ENCODE data around the gene ST3GAL3. TPM values are rescaled to one million over a fixed set of nuclear protein-coding genes. Genes with fewer than 3 reads are reported as not detected.

ST3GAL3 gene
- total and polyA plus RNA-seq, 2 experiments from 2014 or later: 4.5 to 7.0 TPM

DNA sequence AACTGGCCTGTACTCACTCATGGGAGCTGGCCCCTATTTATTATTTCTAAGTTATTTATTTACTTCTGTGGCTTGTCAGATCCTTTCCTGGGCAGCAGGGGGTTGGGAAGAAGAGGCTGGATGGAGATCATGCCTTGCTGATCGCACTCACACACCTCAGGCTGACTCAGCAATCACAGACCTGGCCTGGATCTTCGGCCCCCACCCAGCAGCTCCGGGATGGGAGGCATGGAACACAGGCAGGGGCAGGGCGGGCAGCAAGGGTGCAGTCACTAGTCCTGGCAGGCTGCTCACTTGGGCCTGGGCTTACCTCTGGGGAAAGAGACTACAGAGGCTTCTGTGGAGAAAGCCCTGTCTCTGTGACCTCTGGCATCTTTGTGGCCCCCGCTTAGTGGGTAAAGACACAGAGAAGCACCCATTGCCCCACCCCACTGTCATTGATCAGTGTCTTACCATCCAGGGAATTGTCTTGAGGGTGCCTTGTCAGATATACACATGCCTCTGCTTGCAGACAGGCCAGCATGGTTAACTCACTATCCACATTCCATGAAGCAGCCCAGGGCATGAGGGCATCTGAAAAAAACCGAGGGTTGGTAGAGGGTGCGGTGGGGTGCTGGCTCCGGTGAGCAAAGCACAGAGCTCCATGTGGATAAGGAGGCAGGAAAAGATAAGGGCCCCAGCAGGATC is 230.0 kb downstream of the ST3GAL3 start:
- no peak overlapping the region for H2AFZ ChIP-seq

More for the DNA sequence above, 230.0 kb downstream of the ST3GAL3 start:
- peaks cover 28% of the 10 kb centered on the region for H3K27me3 Mint-ChIP-seq (ENCODE audit: insufficient read depth, low read depth, poor library complexity)
- no peaks in the 10 kb centered on the region for H3K36me3 ChIP-seq (ENCODE audit: insufficient read depth)
- peak overlapping the region; percentile 81; the same call in 2 of the 3 replicates for H3K4me3 Mint-ChIP-seq
- H3K4me2 ChIP-seq: peak overlapping the region; percentile 97
- H4K20me1 ChIP-seq (replicated peaks; ENCODE audit: insufficient read depth): peaks cover 16% of the 10 kb centered on the region
- peak overlapping the region; percentile 70 for H3K4me3 ChIP-seq
- no peak for TF ChIP-seq CREB1 (CRISPR knock-in tag; IDR thresholded peaks at IDR 0.05; ENCODE audit: low read depth)
- no peak for TF ChIP-seq NANOG (IDR thresholded peaks at IDR 0.05; ENCODE audit: borderline replicate concordance)
- TF ChIP-seq, protein P1, sequence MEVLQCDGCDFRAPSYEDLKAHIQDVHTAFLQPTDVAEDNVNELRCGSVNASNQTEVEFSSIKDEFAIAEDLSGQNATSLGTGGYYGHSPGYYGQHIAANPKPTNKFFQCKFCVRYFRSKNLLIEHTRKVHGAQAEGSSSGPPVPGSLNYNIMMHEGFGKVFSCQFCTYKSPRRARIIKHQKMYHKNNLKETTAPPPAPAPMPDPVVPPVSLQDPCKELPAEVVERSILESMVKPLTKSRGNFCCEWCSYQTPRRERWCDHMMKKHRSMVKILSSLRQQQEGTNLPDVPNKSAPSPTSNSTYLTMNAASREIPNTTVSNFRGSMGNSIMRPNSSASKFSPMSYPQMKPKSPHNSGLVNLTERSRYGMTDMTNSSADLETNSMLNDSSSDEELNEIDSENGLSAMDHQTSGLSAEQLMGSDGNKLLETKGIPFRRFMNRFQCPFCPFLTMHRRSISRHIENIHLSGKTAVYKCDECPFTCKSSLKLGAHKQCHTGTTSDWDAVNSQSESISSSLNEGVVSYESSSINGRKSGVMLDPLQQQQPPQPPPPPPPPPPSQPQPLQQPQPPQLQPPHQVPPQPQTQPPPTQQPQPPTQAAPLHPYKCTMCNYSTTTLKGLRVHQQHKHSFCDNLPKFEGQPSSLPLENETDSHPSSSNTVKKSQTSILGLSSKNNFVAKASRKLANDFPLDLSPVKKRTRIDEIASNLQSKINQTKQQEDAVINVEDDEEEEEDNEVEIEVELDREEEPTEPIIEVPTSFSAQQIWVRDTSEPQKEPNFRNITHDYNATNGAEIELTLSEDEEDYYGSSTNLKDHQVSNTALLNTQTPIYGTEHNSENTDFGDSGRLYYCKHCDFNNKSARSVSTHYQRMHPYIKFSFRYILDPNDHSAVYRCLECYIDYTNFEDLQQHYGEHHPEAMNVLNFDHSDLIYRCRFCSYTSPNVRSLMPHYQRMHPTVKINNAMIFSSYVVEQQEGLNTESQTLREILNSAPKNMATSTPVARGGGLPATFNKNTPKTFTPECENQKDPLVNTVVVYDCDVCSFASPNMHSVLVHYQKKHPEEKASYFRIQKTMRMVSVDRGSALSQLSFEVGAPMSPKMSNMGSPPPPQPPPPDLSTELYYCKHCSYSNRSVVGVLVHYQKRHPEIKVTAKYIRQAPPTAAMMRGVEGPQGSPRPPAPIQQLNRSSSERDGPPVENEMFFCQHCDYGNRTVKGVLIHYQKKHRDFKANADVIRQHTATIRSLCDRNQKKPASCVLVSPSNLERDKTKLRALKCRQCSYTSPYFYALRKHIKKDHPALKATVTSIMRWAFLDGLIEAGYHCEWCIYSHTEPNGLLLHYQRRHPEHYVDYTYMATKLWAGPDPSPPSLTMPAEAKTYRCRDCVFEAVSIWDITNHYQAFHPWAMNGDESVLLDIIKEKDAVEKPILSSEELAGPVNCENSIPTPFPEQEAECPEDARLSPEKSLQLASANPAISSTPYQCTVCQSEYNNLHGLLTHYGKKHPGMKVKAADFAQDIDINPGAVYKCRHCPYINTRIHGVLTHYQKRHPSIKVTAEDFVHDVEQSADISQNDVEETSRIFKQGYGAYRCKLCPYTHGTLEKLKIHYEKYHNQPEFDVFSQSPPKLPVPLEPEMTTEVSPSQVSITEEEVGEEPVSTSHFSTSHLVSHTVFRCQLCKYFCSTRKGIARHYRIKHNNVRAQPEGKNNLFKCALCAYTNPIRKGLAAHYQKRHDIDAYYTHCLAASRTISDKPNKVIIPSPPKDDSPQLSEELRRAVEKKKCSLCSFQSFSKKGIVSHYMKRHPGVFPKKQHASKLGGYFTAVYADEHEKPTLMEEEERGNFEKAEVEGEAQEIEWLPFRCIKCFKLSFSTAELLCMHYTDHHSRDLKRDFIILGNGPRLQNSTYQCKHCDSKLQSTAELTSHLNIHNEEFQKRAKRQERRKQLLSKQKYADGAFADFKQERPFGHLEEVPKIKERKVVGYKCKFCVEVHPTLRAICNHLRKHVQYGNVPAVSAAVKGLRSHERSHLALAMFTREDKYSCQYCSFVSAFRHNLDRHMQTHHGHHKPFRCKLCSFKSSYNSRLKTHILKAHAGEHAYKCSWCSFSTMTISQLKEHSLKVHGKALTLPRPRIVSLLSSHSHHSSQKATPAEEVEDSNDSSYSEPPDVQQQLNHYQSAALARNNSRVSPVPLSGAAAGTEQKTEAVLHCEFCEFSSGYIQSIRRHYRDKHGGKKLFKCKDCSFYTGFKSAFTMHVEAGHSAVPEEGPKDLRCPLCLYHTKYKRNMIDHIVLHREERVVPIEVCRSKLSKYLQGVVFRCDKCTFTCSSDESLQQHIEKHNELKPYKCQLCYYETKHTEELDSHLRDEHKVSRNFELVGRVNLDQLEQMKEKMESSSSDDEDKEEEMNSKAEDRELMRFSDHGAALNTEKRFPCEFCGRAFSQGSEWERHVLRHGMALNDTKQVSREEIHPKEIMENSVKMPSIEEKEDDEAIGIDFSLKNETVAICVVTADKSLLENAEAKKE (CRISPR knock-in tag; IDR thresholded peaks at IDR 0.05): no peak
- TF ChIP-seq POLR2AphosphoS5 (IDR thresholded peaks at IDR 0.05; ENCODE audit: low read depth): no peak
- TF ChIP-seq, protein P2, sequence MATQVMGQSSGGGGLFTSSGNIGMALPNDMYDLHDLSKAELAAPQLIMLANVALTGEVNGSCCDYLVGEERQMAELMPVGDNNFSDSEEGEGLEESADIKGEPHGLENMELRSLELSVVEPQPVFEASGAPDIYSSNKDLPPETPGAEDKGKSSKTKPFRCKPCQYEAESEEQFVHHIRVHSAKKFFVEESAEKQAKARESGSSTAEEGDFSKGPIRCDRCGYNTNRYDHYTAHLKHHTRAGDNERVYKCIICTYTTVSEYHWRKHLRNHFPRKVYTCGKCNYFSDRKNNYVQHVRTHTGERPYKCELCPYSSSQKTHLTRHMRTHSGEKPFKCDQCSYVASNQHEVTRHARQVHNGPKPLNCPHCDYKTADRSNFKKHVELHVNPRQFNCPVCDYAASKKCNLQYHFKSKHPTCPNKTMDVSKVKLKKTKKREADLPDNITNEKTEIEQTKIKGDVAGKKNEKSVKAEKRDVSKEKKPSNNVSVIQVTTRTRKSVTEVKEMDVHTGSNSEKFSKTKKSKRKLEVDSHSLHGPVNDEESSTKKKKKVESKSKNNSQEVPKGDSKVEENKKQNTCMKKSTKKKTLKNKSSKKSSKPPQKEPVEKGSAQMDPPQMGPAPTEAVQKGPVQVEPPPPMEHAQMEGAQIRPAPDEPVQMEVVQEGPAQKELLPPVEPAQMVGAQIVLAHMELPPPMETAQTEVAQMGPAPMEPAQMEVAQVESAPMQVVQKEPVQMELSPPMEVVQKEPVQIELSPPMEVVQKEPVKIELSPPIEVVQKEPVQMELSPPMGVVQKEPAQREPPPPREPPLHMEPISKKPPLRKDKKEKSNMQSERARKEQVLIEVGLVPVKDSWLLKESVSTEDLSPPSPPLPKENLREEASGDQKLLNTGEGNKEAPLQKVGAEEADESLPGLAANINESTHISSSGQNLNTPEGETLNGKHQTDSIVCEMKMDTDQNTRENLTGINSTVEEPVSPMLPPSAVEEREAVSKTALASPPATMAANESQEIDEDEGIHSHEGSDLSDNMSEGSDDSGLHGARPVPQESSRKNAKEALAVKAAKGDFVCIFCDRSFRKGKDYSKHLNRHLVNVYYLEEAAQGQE (IDR thresholded peaks at IDR 0.05; ENCODE audit: unreplicated experiment): no peak
- TF ChIP-seq, protein P3, sequence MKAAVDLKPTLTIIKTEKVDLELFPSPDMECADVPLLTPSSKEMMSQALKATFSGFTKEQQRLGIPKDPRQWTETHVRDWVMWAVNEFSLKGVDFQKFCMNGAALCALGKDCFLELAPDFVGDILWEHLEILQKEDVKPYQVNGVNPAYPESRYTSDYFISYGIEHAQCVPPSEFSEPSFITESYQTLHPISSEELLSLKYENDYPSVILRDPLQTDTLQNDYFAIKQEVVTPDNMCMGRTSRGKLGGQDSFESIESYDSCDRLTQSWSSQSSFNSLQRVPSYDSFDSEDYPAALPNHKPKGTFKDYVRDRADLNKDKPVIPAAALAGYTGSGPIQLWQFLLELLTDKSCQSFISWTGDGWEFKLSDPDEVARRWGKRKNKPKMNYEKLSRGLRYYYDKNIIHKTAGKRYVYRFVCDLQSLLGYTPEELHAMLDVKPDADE (IDR thresholded peaks at IDR 0.05): no peak
- no peak for TF ChIP-seq JUNB (IDR thresholded peaks at IDR 0.05; ENCODE audit: unreplicated experiment)
- TF ChIP-seq, protein P4, sequence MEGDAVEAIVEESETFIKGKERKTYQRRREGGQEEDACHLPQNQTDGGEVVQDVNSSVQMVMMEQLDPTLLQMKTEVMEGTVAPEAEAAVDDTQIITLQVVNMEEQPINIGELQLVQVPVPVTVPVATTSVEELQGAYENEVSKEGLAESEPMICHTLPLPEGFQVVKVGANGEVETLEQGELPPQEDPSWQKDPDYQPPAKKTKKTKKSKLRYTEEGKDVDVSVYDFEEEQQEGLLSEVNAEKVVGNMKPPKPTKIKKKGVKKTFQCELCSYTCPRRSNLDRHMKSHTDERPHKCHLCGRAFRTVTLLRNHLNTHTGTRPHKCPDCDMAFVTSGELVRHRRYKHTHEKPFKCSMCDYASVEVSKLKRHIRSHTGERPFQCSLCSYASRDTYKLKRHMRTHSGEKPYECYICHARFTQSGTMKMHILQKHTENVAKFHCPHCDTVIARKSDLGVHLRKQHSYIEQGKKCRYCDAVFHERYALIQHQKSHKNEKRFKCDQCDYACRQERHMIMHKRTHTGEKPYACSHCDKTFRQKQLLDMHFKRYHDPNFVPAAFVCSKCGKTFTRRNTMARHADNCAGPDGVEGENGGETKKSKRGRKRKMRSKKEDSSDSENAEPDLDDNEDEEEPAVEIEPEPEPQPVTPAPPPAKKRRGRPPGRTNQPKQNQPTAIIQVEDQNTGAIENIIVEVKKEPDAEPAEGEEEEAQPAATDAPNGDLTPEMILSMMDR (conservative IDR thresholded peaks at IDR 0.05; ENCODE audit: low read depth in 2 of 2): no peak
- TF ChIP-seq EZH2 (IDR thresholded peaks at IDR 0.05; ENCODE audit: low read depth, unreplicated experiment): no peak
- no peak for TF ChIP-seq STAT1 (IDR thresholded peaks at IDR 0.05; ENCODE audit: unreplicated experiment)
- no peak for TF ChIP-seq EZH2phosphoT487 (IDR thresholded peaks at IDR 0.05; ENCODE audit: unreplicated experiment)
- TF ChIP-seq ZNF331 (CRISPR knock-in tag; IDR thresholded peaks at IDR 0.05; ENCODE audit: low read depth): no peak
- TF ChIP-seq ZNF114 (CRISPR knock-in tag; IDR thresholded peaks at IDR 0.05): no peak
- 0 out of 2 replicates have a peak, but pooled peaks cover 7% of the 10 kb centered on the region for H3K79me2 ChIP-seq (replicated peaks; ENCODE audit: insufficient read depth)
- peaks cover 8% of the 10 kb centered on the region for H3K27me3 ChIP-seq (ENCODE audit: insufficient read depth)
- H3K9me2 ChIP-seq (ENCODE audit: insufficient read depth): no peaks in the 10 kb centered on the region
- peaks cover 32% of the 10 kb centered on the region for H3F3A ChIP-seq (replicated peaks; ENCODE audit: low read depth)
- peaks cover 42% of the 10 kb centered on the region for H3K4me1 ChIP-seq (ENCODE audit: insufficient read depth)
- H3K9me3 Mint-ChIP-seq: no peaks in the 10 kb centered on the region
- H3K4me1 Mint-ChIP-seq: peaks cover 60% of the 10 kb centered on the region
- no peak for DNase-seq (ENCODE audit: low spot score)
- no peak overlapping the region for H3K27ac ChIP-seq (ENCODE audit: low read depth)
- no peak for ATAC-seq
- H3K36me3 Mint-ChIP-seq (ENCODE audit: low read depth): peaks cover 4% of the 10 kb centered on the region; the same call in 1 of the 3 replicates
- H3K27ac Mint-ChIP-seq: no peak overlapping the region

All from GM23338 (cell line).